Chondrocyte (in vitro differentiated cells): ENCODE measurements around the gene SLIT1. TPM values are rescaled to one million over a fixed set of nuclear protein-coding genes. Genes with fewer than 3 reads are reported as not detected.

Experiments used
- DNase-seq: peaks from one replicate; pipeline ENCODE4 v3.0.0; 2021; ENCODE audit warnings: mixed read lengths, low spot score
- H3K27ac Mint-ChIP-seq: one replicate; pipeline ENCODE4 v1.8.0; 2021; ENCODE audit warnings: mild to moderate bottlenecking, moderate library complexity, mixed read lengths; ENCODE audit not compliant: unreplicated experiment
- H3K27me3 Mint-ChIP-seq: 2 replicates; pipeline ENCODE4 v1.8.0; 2021; ENCODE audit warnings: low read depth, mixed read lengths
- H3K36me3 Mint-ChIP-seq: 2 replicates; pipeline ENCODE4 v1.8.0; 2021; ENCODE audit warnings: low read depth, mixed read lengths
- H3K4me1 Mint-ChIP-seq: 2 replicates; pipeline ENCODE4 v1.8.0; 2021; ENCODE audit warnings: low read depth, mild to moderate bottlenecking, mixed read lengths
- H3K4me3 Mint-ChIP-seq: one replicate; pipeline ENCODE4 v1.8.0; 2021; ENCODE audit warnings: mild to moderate bottlenecking, moderate library complexity, mixed read lengths; ENCODE audit not compliant: unreplicated experiment
- H3K9me3 Mint-ChIP-seq: 2 replicates; pipeline ENCODE4 v1.8.0; 2021; ENCODE audit warnings: low read depth, mixed read lengths
- CTCF ChIP-seq: fragments of 200-600 bp; sonication (generic); IDR thresholded peaks from 2 replicates; pipeline ENCODE4 v1.5.0; 2021; ENCODE audit warnings: antibody characterized with exemption, mild to moderate bottlenecking, moderate library complexity
- total RNA-seq: library from RNA; stranded (reverse); gene quantifications from 3 replicates; pipeline ENCODE4 v1.2.1, GENCODE V29; 2021

Gene SLIT1
- total RNA-seq, 1 donor from 2014 or later: not detected

- Mint-ChIP-seq H3K27ac (no peak overlapping the region), H3K4me1 (peaks cover 7% of the 10 kb centered on the region), H3K36me3 (peaks cover 5% of the 10 kb centered on the region), H3K9me3 (no peaks in the 10 kb centered on the region), H3K27me3 (no peaks in the 10 kb centered on the region), H3K4me3 (no peak overlapping the region)
- DNase-seq: no peak
- no peak for TF ChIP-seq CTCF
Measured at GRCh38 chr10:97228775-97229157, 43.0 kb upstream of the SLIT1 start.

- H3K27me3 Mint-ChIP-seq: no peaks in the 10 kb centered on the region
- peaks cover 5% of the 10 kb centered on the region for H3K36me3 Mint-ChIP-seq
- DNase-seq: no peak
- no peaks in the 10 kb centered on the region for H3K9me3 Mint-ChIP-seq
- no peak for TF ChIP-seq CTCF
- no peak overlapping the region for H3K4me3 Mint-ChIP-seq
- no peak overlapping the region for H3K27ac Mint-ChIP-seq
- H3K4me1 Mint-ChIP-seq: peaks cover 7% of the 10 kb centered on the region
Measured at GRCh38 chr10:97228130-97228774, 42.5 kb upstream of the SLIT1 start.

GRCh38 chr10:97226398-97226797, 40.6 kb upstream of the SLIT1 start:
- peaks cover 5% of the 10 kb centered on the region for H3K36me3 Mint-ChIP-seq
- no peak overlapping the region for H3K27ac Mint-ChIP-seq
- H3K27me3 Mint-ChIP-seq: no peaks in the 10 kb centered on the region
- H3K4me3 Mint-ChIP-seq: no peak overlapping the region
- no peaks in the 10 kb centered on the region for H3K9me3 Mint-ChIP-seq
- DNase-seq: no peak
- H3K4me1 Mint-ChIP-seq: peaks cover 7% of the 10 kb centered on the region
- TF ChIP-seq CTCF: no peak

GRCh38 chr10:97224483-97225435, 39.0 kb upstream of the SLIT1 start:
- Mint-ChIP-seq H3K4me3 (no peak overlapping the region), H3K9me3 (no peaks in the 10 kb centered on the region), H3K4me1 (no peaks in the 10 kb centered on the region), H3K36me3 (peaks cover 3% of the 10 kb centered on the region), H3K27me3 (no peaks in the 10 kb centered on the region), H3K27ac (no peak overlapping the region)
- TF ChIP-seq CTCF: no peak
- DNase-seq: no peak

- Mint-ChIP-seq H3K4me3 (no peak overlapping the region), H3K4me1 (peaks cover 13% of the 10 kb centered on the region), H3K9me3 (no peaks in the 10 kb centered on the region), H3K36me3 (peaks cover 3% of the 10 kb centered on the region), H3K27me3 (no peaks in the 10 kb centered on the region), H3K27ac (no peak overlapping the region)
- no peak for TF ChIP-seq CTCF
- DNase-seq: no peak
Measured at GRCh38 chr10:97222326-97222961, 36.7 kb upstream of the SLIT1 start.
